K562 (cell line): ENCODE results near the gene ATXN7L2. TPM values are rescaled to one million over a fixed set of nuclear protein-coding genes. Genes with fewer than 3 reads are reported as not detected.

Source experiments
- CCNT2 ChIP-seq: IDR thresholded peaks from 2 replicates; pipeline ENCODE4 v1.6.1; 2011; ENCODE audit warnings: borderline replicate concordance, low read depth, mild to moderate bottlenecking, moderate library complexity, mixed read lengths, low read length; ENCODE audit not compliant: insufficient read length; ENCODE audit errors: extremely low read depth
- E2F5 ChIP-seq: sonication (generic); formaldehyde crosslinking; IDR thresholded peaks from 2 replicates; pipeline ENCODE4 v1.8.0; 2022; ENCODE audit warnings: mild to moderate bottlenecking, missing genetic modification reagents
- ELK1 ChIP-seq: sonication (generic); formaldehyde crosslinking; IDR thresholded peaks from 2 replicates; pipeline ENCODE4 v1.8.1; 2022; ENCODE audit warnings: missing genetic modification reagents
- HMGXB4 ChIP-seq: sonication (generic); formaldehyde crosslinking; IDR thresholded peaks from 2 replicates; pipeline ENCODE4 v1.8.1; 2023; ENCODE audit warnings: mild to moderate bottlenecking, missing genetic modification reagents
- ID3 ChIP-seq, 2 experiments: fragments of 250-450 bp in 1 of 2; fragments of 450-650 bp in 1 of 2; sonication (Bioruptor Pico) in 1 of 2; IDR thresholded peaks; 2 replicates each; pipeline versions ENCODE4 v1.6.1 to v1.8.0; 2016 to 2021; ENCODE audit warnings: mild to moderate bottlenecking in 2 of 2, moderate library complexity in 2 of 2, missing compliant biosample characterization in 1 of 2, missing genetic modification characterization in 1 of 2
- MTF1 ChIP-seq: fragments of 250-450 bp; sonication (Bioruptor Pico); IDR thresholded peaks from 2 replicates; pipeline ENCODE4 v1.9.0; 2021; ENCODE audit warnings: moderate library complexity, mild to moderate bottlenecking, inconsistent platforms, borderline replicate concordance
- NFRKB ChIP-seq: fragments of 450-650 bp; IDR thresholded peaks from 2 replicates; pipeline ENCODE4 v1.6.1; 2016; ENCODE audit warnings: low read depth
- PBX2 ChIP-seq, 2 experiments: IDR thresholded peaks in 1 of 2; conservative IDR thresholded peaks in 1 of 2; 2 replicates each; pipeline ENCODE4 v1.6.1; 2016; ENCODE audit warnings: low read depth in 2 of 2, mild to moderate bottlenecking in 1 of 2, missing compliant biosample characterization in 1 of 2, missing genetic modification characterization in 1 of 2, moderate library complexity in 1 of 2
- PRPF4 ChIP-seq: fragments of 200-400 bp; formaldehyde crosslinking; IDR thresholded peaks from one replicate; pipeline ENCODE4 v1.6.1; 2017; ENCODE audit warnings: low read length, low read depth, mild to moderate bottlenecking; ENCODE audit not compliant: insufficient read depth, poor library complexity, severe bottlenecking
- RBM34 ChIP-seq: fragments of 200-400 bp; formaldehyde crosslinking; IDR thresholded peaks from 2 replicates; pipeline ENCODE4 v1.6.1; 2018; ENCODE audit warnings: low read length, borderline replicate concordance; ENCODE audit not compliant: insufficient read depth
- SAP30 ChIP-seq: fragments of 200-600 bp; sonication (generic); IDR thresholded peaks from 2 replicates; pipeline ENCODE4 v1.6.1; 2012; ENCODE audit warnings: borderline replicate concordance, low read depth, mild to moderate bottlenecking, moderate library complexity, low read length, control low read depth, inconsistent platforms; ENCODE audit not compliant: insufficient read depth, poor library complexity, severe bottlenecking
- TAF7 ChIP-seq: fragments of 450-650 bp; IDR thresholded peaks from 2 replicates; pipeline ENCODE4 v1.6.1; 2016; ENCODE audit warnings: missing genetic modification characterization, missing compliant biosample characterization
- ZNF584 ChIP-seq: fragments of 200-800 bp; sonication (Bioruptor generic); IDR thresholded peaks from 2 replicates; pipeline ENCODE4 v1.6.1; 2016; ENCODE audit warnings: low read depth, mild to moderate bottlenecking, missing genetic modification characterization, missing compliant biosample characterization
- ZNF668 ChIP-seq: fragments of 250-450 bp; sonication (Bioruptor Pico); IDR thresholded peaks from 2 replicates; pipeline ENCODE4 v1.8.0; 2022; ENCODE audit warnings: mild to moderate bottlenecking, inconsistent platforms
- ZNF785 ChIP-seq: fragments of 250-450 bp; sonication (Bioruptor Pico); IDR thresholded peaks from 2 replicates; pipeline ENCODE4 v1.4.0; 2020; ENCODE audit warnings: mild to moderate bottlenecking
- polyA plus RNA-seq, 8 experiments: library from polyadenylated mRNA; depleted of rRNA in 4 of 8; stranded (reverse) in 5 of 8; unstranded in 3 of 8; fragments of >200 nt; fragmentation: Nextera tagmentation in 2 of 8; fragmentation: Illumina TruSeq in 1 of 8; extraction: Ambion mirVana in 2 of 8; extraction: Trizol in 1 of 8; gene quantifications; 2 replicates each; pipeline versions ENCODE4 v1.2.1 to v1.2.3, GENCODE V29; 2011 to 2014; ENCODE audit warnings: inconsistent platforms in 1 of 8, missing spikeins in 1 of 8
- total RNA-seq, 7 experiments: library from RNA; depleted of rRNA in 6 of 7; stranded (reverse); fragments of >200 nt in 6 of 7; fragmentation: Illumina TruSeq in 2 of 7; extraction: Trizol in 2 of 7; gene quantifications; 2 replicates each; pipeline versions ENCODE4 v1.2.1 to v1.2.3, GENCODE V29; 2011 to 2021; ENCODE audit warnings: low replicate concordance in 1 of 7

The ATXN7L2 gene
- total and polyA plus RNA-seq, 9 of the 15 experiments (the other 6 are each of a cell fraction or from before 2014, with no cell fraction given) = 0.21 to 10.4 (median 5.8) TPM

GRCh38 chr1:109532365-109533136, 48.8 kb downstream of the ATXN7L2 start (continued):
- TF ChIP-seq NFRKB (peak; percentile 55; the same call in 1 of the 2 replicates), ID3 (CRISPR knock-in tag; IDR thresholded peaks at IDR 0.05) (no peak), ID3 (tag; IDR thresholded peaks at IDR 0.05) (no peak), PRPF4 (no peak), ELK1 (no peak), TAF7 (tag) (no peak), SAP30 (no peak), ZNF668 (CRISPR knock-in tag) (no peak), CCNT2 (no peak), ZNF584 (no peak), ZNF785 (no peak), MTF1 (CRISPR knock-in tag) (no peak), PBX2 (CRISPR knock-in tag; IDR thresholded peaks at IDR 0.05; ENCODE audit: low read depth) (no peak), PBX2 (tag; conservative IDR thresholded peaks at IDR 0.05; ENCODE audit: low read depth) (peak; percentile 27; the same call in 1 of the 2 replicates), E2F5 (no peak), HMGXB4 (CRISPR knock-in tag) (no peak; the same call in 1 of the 2 replicates), RBM34 (no peak)
